HAP-1 (cell line): ENCODE results near the gene DNAJC10.
"Not testable (repeated sequence)": the region's sequence is repeated elsewhere in the genome, so short reads cannot be mapped to it uniquely, and the experiment has no call there.

Source experiments
- DNase-seq, 2 experiments: peaks; one replicate each; pipeline ENCODE4 v3.0.0-alpha.2; 2016 to 2020; ENCODE audit warnings: low spot score in 2 of 2
- H3K27me3 ChIP-seq: fragments of 250-450 bp; sonication (Bioruptor Pico); 2 replicates; pipeline ENCODE4 v1.5.1; 2020; ENCODE audit warnings: low read depth, mild to moderate bottlenecking, moderate library complexity
- H3K36me3 ChIP-seq: fragments of 250-450 bp; sonication (Bioruptor Pico); replicated peaks from 2 replicates; pipeline ENCODE4 v1.5.1; 2020; ENCODE audit warnings: mild to moderate bottlenecking
- H3K4me1 ChIP-seq: fragments of 250-450 bp; sonication (Bioruptor Pico); 2 replicates; pipeline ENCODE4 v1.5.1; 2020; ENCODE audit warnings: mild to moderate bottlenecking
- H3K4me3 ChIP-seq: fragments of 250-450 bp; sonication (Bioruptor Pico); 2 replicates; pipeline ENCODE4 v1.5.1; 2020; ENCODE audit warnings: mild to moderate bottlenecking, moderate library complexity
- H3K9me3 ChIP-seq: fragments of 250-450 bp; sonication (Bioruptor Pico); 2 replicates; pipeline ENCODE4 v1.5.1; 2020; ENCODE audit warnings: mild to moderate bottlenecking, moderate library complexity
- in situ Hi-C: fragments of 300-500 bp; cut with MboI; formaldehyde crosslinking; loops from 3 replicates; pipeline ENCODE4 v1.14.3; 2020; ENCODE audit warnings: low sequenced_read_pairs, inconsistent platforms, mixed read lengths

DNAJC10 gene

GRCh38 chr2:182715892-182716649 is at the start of gene DNAJC10:
Gene DNAJC10 (plus strand): TSS chr2:182716257. CDS start chr2:182718087, 1,830 bp downstream.
- in situ Hi-C loops = no loop called here
- Histone ChIP-seq H3K36me3 (peaks cover 7% of the 10 kb centered on the region; the same call in 1 of the 2 replicates), H3K9me3 (no peaks in the 10 kb centered on the region), H3K4me1 (peaks cover 11% of the 10 kb centered on the region), H3K4me3 (peak within 1 kb of the TSS; percentile 84), H3K27me3 (0 out of 2 replicates have a peak, but pooled peaks cover 3% of the 10 kb centered on the region)
- DNase-seq = peak; percentile 82 to 91

- Histone ChIP-seq H3K4me3 (no peak overlapping the region), H3K27me3 (no peaks in the 10 kb centered on the region), H3K4me1 (no peaks in the 10 kb centered on the region), H3K36me3 (no peaks in the 10 kb centered on the region), H3K9me3 (no peaks in the 10 kb centered on the region)
- in situ Hi-C loops = no loop called here
- DNase-seq = peak; percentile 23 to 28
Measured at GRCh38 chr2:182666674-182667314, 49.3 kb upstream of the DNAJC10 start.

GRCh38 chr2:182667315-182667695 is 48.8 kb upstream of the DNAJC10 start:
- H3K4me3 ChIP-seq = no peak overlapping the region
- H3K36me3 ChIP-seq = no peaks in the 10 kb centered on the region
- no peaks in the 10 kb centered on the region for H3K4me1 ChIP-seq
- in situ Hi-C loops = no loop called here
- H3K9me3 ChIP-seq = no peaks in the 10 kb centered on the region
- DNase-seq = no peak
- H3K27me3 ChIP-seq = no peaks in the 10 kb centered on the region

- H3K36me3 ChIP-seq = no peaks in the 10 kb centered on the region
- H3K4me1 ChIP-seq = no peaks in the 10 kb centered on the region
- in situ Hi-C loops = no loop called here
- H3K4me3 ChIP-seq = no peak overlapping the region
- no peaks in the 10 kb centered on the region for H3K9me3 ChIP-seq
- no peaks in the 10 kb centered on the region for H3K27me3 ChIP-seq
- DNase-seq = no peak
Measured at GRCh38 chr2:182668671-182669070, 47.4 kb upstream of the DNAJC10 start.

GRCh38 chr2:182672466-182673165 is 43.4 kb upstream of the DNAJC10 start:
- DNase-seq = no peak
- no peaks in the 10 kb centered on the region for H3K4me1 ChIP-seq
- no peaks in the 10 kb centered on the region for H3K9me3 ChIP-seq
- in situ Hi-C loops = no loop called here
- H3K4me3 ChIP-seq = no peak overlapping the region
- no peaks in the 10 kb centered on the region for H3K27me3 ChIP-seq
- no peaks in the 10 kb centered on the region for H3K36me3 ChIP-seq

GRCh38 chr2:182680837-182681236 is 35.2 kb upstream of the DNAJC10 start:
- Histone ChIP-seq H3K36me3 (no peaks in the 10 kb centered on the region), H3K27me3 (no peaks in the 10 kb centered on the region), H3K4me3 (no peak overlapping the region), H3K9me3 (no peaks in the 10 kb centered on the region), H3K4me1 (no peaks in the 10 kb centered on the region)
- in situ Hi-C loops = no loop called here
- DNase-seq = no peak

- Histone ChIP-seq H3K4me3 (no peak overlapping the region), H3K27me3 (no peaks in the 10 kb centered on the region), H3K36me3 (no peaks in the 10 kb centered on the region), H3K4me1 (no peaks in the 10 kb centered on the region), H3K9me3 (no peaks in the 10 kb centered on the region)
- in situ Hi-C loops = no loop called here
- no peak for DNase-seq
Measured at GRCh38 chr2:182682210-182682609, 33.8 kb upstream of the DNAJC10 start.

- no peaks in the 10 kb centered on the region for H3K36me3 ChIP-seq
- H3K9me3 ChIP-seq = no peaks in the 10 kb centered on the region
- H3K4me3 ChIP-seq = no peak overlapping the region
- no peaks in the 10 kb centered on the region; the same call in 1 of the 2 replicates for H3K27me3 ChIP-seq
- DNase-seq = no peak
- H3K4me1 ChIP-seq = no peaks in the 10 kb centered on the region
- in situ Hi-C loops = no loop called here
Measured at GRCh38 chr2:182685559-182685958, 30.5 kb upstream of the DNAJC10 start.

- H3K36me3 ChIP-seq, H3K4me1 ChIP-seq, DNase-seq, in situ Hi-C loops, H3K4me3 ChIP-seq, H3K9me3 ChIP-seq, H3K27me3 ChIP-seq: not testable (repeated sequence)
Measured at GRCh38 chr2:182686763-182687162, 29.3 kb upstream of the DNAJC10 start.

GRCh38 chr2:182694189-182694588 is 21.9 kb upstream of the DNAJC10 start:
- H3K9me3 ChIP-seq = no peaks in the 10 kb centered on the region
- H3K27me3 ChIP-seq = no peaks in the 10 kb centered on the region; the same call in 1 of the 2 replicates
- in situ Hi-C loops = no loop called here
- H3K4me3 ChIP-seq = no peak overlapping the region
- H3K36me3 ChIP-seq = no peaks in the 10 kb centered on the region
- DNase-seq = no peak
- H3K4me1 ChIP-seq = no peaks in the 10 kb centered on the region

- Histone ChIP-seq H3K4me1 (no peaks in the 10 kb centered on the region), H3K9me3 (no peaks in the 10 kb centered on the region), H3K36me3 (no peaks in the 10 kb centered on the region), H3K4me3 (no peak overlapping the region), H3K27me3 (no peaks in the 10 kb centered on the region)
- DNase-seq = no peak
- in situ Hi-C loops = no loop called here
Measured at GRCh38 chr2:182695776-182696175, 20.3 kb upstream of the DNAJC10 start.

- Histone ChIP-seq H3K36me3 (no peaks in the 10 kb centered on the region), H3K9me3 (no peaks in the 10 kb centered on the region), H3K4me1 (no peaks in the 10 kb centered on the region), H3K4me3 (no peak overlapping the region), H3K27me3 (no peaks in the 10 kb centered on the region)
- in situ Hi-C loops = no loop called here
- DNase-seq = no peak
Measured at GRCh38 chr2:182698671-182699070, 17.4 kb upstream of the DNAJC10 start.

GRCh38 chr2:182705761-182706160 is 10.3 kb upstream of the DNAJC10 start:
- no peak overlapping the region for H3K4me3 ChIP-seq
- H3K4me1 ChIP-seq = no peaks in the 10 kb centered on the region; the same call in 1 of the 2 replicates
- no peaks in the 10 kb centered on the region for H3K36me3 ChIP-seq
- DNase-seq = no peak
- H3K27me3 ChIP-seq = no peaks in the 10 kb centered on the region
- no peaks in the 10 kb centered on the region for H3K9me3 ChIP-seq
- in situ Hi-C loops = no loop called here

- Histone ChIP-seq H3K36me3 (no peaks in the 10 kb centered on the region), H3K4me1 (no peaks in the 10 kb centered on the region; the same call in 1 of the 2 replicates), H3K9me3 (no peaks in the 10 kb centered on the region), H3K4me3 (no peak overlapping the region), H3K27me3 (no peaks in the 10 kb centered on the region)
- no peak for DNase-seq
- in situ Hi-C loops = no loop called here
Measured at GRCh38 chr2:182706751-182707150, 9.3 kb upstream of the DNAJC10 start.
